CD4-positive, alpha-beta T cell treated with Interleukin-17A for 4 hours (primary cell): ENCODE results near the gene HTR1B.

ENCODE experiments used
- DNase-seq: peaks from one replicate; pipeline ENCODE4 v3.0.0-alpha.2; 2020; ENCODE audit warnings: mixed read lengths

HTR1B gene

GRCh38 chr6:77463308-77463860, at the start of gene HTR1B:
Gene HTR1B, minus strand, starts transcription at chr6:77463491. Its CDS starts 88 bp downstream, at chr6:77463403.
- no peak for DNase-seq

GRCh38 chr6:77512554-77512953, 49.3 kb upstream of the HTR1B start:
- DNase-seq: no peak

- no peak for DNase-seq
Observed at GRCh38 chr6:77511860-77512259, 48.6 kb upstream of the HTR1B start.

GRCh38 chr6:77502981-77503380, 39.7 kb upstream of the HTR1B start:
- DNase-seq: no peak

GRCh38 chr6:77492530-77492929, 29.2 kb upstream of the HTR1B start:
- no peak for DNase-seq

GRCh38 chr6:77487808-77488425, 24.6 kb upstream of the HTR1B start:
- DNase-seq: no peak

GRCh38 chr6:77482981-77483380, 19.7 kb upstream of the HTR1B start:
- no peak for DNase-seq

GRCh38 chr6:77474973-77475372, 11.7 kb upstream of the HTR1B start:
- DNase-seq: no peak

- DNase-seq: no peak
Observed at GRCh38 chr6:77474286-77474956, 11.1 kb upstream of the HTR1B start.

- no peak for DNase-seq
Observed at GRCh38 chr6:77470983-77471382, 7.7 kb upstream of the HTR1B start.

- no peak for DNase-seq
Observed at GRCh38 chr6:77468939-77469338, 5.6 kb upstream of the HTR1B start.

- DNase-seq: no peak
Observed at GRCh38 chr6:77466451-77467437, 3.5 kb upstream of the HTR1B start.

- DNase-seq: peak; percentile 17
Observed at GRCh38 chr6:77466055-77466450, 2.8 kb upstream of the HTR1B start.

- DNase-seq: no peak
Observed at GRCh38 chr6:77464495-77464867, 1.2 kb upstream of the HTR1B start.

- no peak for DNase-seq
Observed at GRCh38 chr6:77463861-77464494, 687 bp upstream of the HTR1B start.

GRCh38 chr6:77462359-77463307, 658 bp downstream of the HTR1B start:
- no peak for DNase-seq

GRCh38 chr6:77461796-77462195, 1.5 kb downstream of the HTR1B start:
- no peak for DNase-seq

- DNase-seq: no peak
Observed at GRCh38 chr6:77458421-77458820, 4.9 kb downstream of the HTR1B start.

GRCh38 chr6:77457720-77458349, 5.5 kb downstream of the HTR1B start:
- peak; percentile 23 for DNase-seq

- no peak for DNase-seq
Observed at GRCh38 chr6:77456531-77457248, 6.6 kb downstream of the HTR1B start.
